ENCODE data around the gene POU2AF3.

Gene POU2AF3

DNA sequence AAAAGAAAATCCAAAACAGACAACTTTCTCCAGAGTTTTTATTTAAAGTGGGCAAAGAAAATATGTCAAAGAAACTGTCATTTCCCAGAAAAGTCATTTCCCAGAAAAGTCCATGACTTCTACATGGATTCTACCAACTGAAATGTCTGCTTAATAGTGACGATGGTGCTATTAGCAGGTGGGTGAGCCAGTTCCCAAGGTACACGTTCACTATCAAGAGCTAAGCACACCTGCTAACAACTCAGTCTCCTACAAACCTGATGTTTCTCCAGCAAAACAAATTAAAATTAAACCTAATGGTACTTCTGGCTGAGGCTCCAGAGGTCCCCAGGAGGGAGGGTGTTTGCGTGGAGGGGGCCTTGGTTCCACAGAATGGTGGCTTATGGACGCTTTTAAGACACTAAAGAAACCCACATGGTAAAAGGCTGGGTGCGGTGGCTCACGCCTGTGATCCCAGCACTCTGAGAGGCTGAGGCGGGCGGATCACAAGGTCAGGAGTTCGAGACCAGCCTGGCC lies 53.9 kb downstream of the POU2AF3 start:
- no peak for DNase-seq (ENCODE audit: low read depth in 4 of 4, low spot score in 1 of 4)

GRCh38 chr11:111352935-111353710 lies 54.8 kb downstream of the POU2AF3 start:
- DNase-seq (ENCODE audit: low read depth in 4 of 4, low spot score in 1 of 4): no peak

DNA sequence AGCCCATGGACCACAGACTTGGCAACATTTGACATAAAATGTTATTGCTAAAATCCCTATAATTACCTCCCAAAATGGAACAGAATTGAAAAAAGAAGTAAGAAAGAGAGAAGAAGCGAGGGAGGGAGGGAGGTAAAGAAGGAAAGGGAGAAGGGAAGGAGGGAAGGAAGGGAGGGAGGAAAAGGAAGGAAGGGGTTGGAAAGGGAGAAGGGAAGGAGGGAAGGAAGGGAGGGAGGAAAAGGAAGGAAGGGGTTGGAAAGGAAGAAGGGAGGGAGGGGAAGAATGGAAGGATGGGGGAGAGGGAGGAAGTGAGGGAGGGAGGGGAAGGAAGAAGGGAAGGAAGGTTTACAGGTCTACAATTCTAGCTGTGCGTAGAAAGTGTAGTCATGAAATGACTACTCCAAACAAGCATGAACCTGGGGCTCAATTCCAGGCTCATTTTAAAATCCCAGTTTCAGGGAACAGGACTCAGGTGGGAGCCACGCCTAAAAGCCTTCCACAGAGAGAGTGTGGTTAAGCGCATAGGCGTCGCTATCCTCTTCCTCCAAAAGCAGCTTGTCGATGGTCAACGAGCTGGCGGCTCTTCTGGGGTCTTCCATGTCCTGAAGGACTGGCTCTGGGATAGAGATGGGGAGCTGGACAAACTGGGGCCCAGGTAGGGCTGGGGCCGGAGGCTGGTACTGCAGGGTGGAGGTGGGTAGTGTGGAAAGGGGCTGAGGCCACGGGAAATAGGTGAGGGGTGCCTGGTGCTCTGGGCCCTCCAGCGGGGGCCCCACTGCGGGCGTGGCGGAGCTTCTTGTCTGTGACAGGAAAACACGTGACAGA lies 55.6 kb downstream of the POU2AF3 start:
- DNase-seq (ENCODE audit: low read depth in 4 of 4, low spot score in 1 of 4): no peak

DNA sequence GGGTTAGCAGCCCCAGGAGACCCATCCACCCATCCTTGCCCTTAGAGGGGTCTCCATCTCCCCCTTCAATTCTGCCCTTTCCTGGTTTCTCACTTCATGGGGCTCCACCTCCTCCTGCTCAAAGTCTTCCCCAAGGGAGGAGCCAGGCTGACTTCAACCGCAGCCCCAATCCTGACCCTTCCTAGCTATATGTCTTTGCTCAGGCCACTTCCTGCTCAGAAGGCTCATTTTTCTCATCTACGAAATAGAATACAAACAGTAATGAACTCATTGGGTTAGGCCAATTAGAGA lies 56.2 kb downstream of the POU2AF3 start:
- no peak for DNase-seq (ENCODE audit: low read depth in 4 of 4, low spot score in 1 of 4)

DNA sequence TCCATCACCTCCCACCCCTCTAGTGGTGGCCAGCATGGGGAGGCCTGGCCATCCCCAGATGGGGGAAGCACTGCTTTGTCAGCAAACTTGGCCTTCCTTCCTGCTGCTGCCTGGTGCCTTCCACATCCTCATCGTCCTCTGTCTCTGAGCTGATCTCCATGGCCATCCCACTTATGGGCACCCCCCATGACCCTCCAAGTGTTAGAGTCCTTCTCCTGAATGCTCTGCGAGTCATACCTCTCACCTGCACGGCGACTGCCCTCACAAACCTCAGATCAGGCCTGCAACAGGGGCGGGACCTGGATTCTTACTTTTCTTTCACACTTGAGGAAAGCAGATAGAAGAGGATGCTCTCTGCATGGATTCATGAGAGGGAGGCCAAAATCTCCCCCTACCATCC lies 56.8 kb downstream of the POU2AF3 start:
- DNase-seq (ENCODE audit: low read depth in 4 of 4, low spot score in 1 of 4): no peak

DNA sequence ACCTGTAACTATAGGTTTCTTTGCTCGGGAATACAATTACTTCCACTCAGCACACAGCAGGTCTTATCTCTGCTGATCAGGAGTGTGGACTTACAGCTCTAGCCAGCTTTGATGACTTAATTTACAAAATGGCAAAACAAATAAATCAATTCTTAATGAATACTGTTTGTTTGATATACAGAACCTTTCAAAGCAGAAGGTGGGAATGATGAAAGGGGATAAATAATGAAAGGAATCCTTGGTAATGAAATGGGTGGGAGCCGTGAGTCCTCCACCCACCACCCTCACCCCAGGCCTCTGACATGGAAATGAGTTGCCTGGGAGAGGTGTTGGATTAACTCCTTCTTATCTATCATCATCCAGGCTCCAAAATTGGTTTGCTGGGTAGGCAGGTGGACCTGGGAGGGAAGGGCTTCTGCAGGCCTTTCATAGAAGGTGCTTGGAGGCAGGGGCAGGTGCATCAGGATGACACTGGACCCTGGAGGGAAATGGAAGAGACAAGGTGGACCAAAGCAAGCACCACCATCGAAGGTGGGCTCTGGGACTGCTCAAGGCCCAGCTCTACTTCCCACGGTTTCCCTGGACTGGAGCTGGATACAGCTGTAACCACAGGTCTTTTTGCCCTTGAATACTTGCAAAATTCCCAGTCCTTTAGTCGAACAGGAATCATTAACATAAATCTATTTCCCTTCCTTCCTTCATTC lies 57.8 kb downstream of the POU2AF3 start:
- no peak for DNase-seq (ENCODE audit: low read depth in 4 of 4, low spot score in 1 of 4)

DNA sequence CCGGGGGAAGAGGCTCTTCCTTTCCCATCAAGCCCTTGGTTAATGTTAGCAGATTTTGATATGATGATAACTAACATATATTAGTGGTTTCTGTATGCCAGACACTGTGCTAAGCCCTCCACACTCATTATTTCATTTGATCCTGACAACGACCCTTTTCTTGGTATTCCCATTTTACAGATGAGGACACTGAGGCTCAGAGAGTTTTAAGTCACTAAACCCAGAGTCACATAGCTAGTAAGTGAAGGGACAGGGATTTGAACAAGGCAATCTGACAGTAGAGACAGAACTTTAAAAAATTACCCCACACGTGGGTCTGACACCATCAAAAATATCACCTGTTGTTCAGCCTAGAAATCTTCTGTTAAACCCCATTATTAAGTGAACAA lies 58.3 kb downstream of the POU2AF3 start:
- no peak for DNase-seq (ENCODE audit: low read depth in 4 of 4, low spot score in 1 of 4)

- DNase-seq (ENCODE audit: low read depth in 4 of 4, low spot score in 1 of 4): no peak
Measured at GRCh38 chr11:111357150-111358037, 59.0 kb downstream of the POU2AF3 start.
